ENCODE measurements around the gene DDX42.
"Not testable (repeated sequence)": the region's sequence is repeated elsewhere in the genome, so short reads cannot be mapped to it uniquely, and the experiment has no call there.

Gene DDX42

GRCh38 chr17:63785556-63785955, 11.6 kb downstream of the DDX42 start:
- H3K27me3 ChIP-seq (ENCODE audit: control insufficient read depth, insufficient read depth, low read length): no peaks in the 10 kb centered on the region
- no peaks in the 10 kb centered on the region for H3K4me1 ChIP-seq (ENCODE audit: control insufficient read depth, low read depth, low read length)
- H3K9me3 ChIP-seq (ENCODE audit: control insufficient read depth, low read depth, low read length): no peaks in the 10 kb centered on the region
- no peak overlapping the region for H3K9ac ChIP-seq (ENCODE audit: low read length)
- no peak overlapping the region for H3K4me3 ChIP-seq (ENCODE audit: low read length)
- H3K27ac ChIP-seq (ENCODE audit: low read length): no peak overlapping the region
- H3K36me3 ChIP-seq (ENCODE audit: control insufficient read depth, low read depth, low read length): peaks cover 54% of the 10 kb centered on the region

GRCh38 chr17:63786117-63786516, 12.1 kb downstream of the DDX42 start:
- Histone ChIP-seq H3K27ac (ENCODE audit: low read length) (no peak overlapping the region), H3K36me3 (ENCODE audit: control insufficient read depth, low read depth, low read length) (peaks cover 58% of the 10 kb centered on the region), H3K9me3 (ENCODE audit: control insufficient read depth, low read depth, low read length) (no peaks in the 10 kb centered on the region), H3K9ac (ENCODE audit: low read length) (no peak overlapping the region), H3K27me3 (ENCODE audit: control insufficient read depth, insufficient read depth, low read length) (no peaks in the 10 kb centered on the region), H3K4me3 (ENCODE audit: low read length) (no peak overlapping the region), H3K4me1 (ENCODE audit: control insufficient read depth, low read depth, low read length) (no peaks in the 10 kb centered on the region)

GRCh38 chr17:63786971-63787711, 13.2 kb downstream of the DDX42 start:
- Histone ChIP-seq H3K9me3 (ENCODE audit: control insufficient read depth, low read depth, low read length) (no peaks in the 10 kb centered on the region), H3K4me1 (ENCODE audit: control insufficient read depth, low read depth, low read length) (no peaks in the 10 kb centered on the region), H3K27me3 (ENCODE audit: control insufficient read depth, insufficient read depth, low read length) (no peaks in the 10 kb centered on the region), H3K27ac (ENCODE audit: low read length) (no peak overlapping the region), H3K4me3 (ENCODE audit: low read length) (no peak overlapping the region), H3K9ac (ENCODE audit: low read length) (no peak overlapping the region), H3K36me3 (ENCODE audit: control insufficient read depth, low read depth, low read length) (peaks cover 68% of the 10 kb centered on the region)

GRCh38 chr17:63790057-63790456, 16.1 kb downstream of the DDX42 start:
- H3K4me3 ChIP-seq (ENCODE audit: low read length): no peak overlapping the region
- peaks cover 88% of the 10 kb centered on the region for H3K36me3 ChIP-seq (ENCODE audit: control insufficient read depth, low read depth, low read length)
- H3K27me3 ChIP-seq (ENCODE audit: control insufficient read depth, insufficient read depth, low read length): no peaks in the 10 kb centered on the region
- H3K9me3 ChIP-seq (ENCODE audit: control insufficient read depth, low read depth, low read length): no peaks in the 10 kb centered on the region
- no peak overlapping the region for H3K27ac ChIP-seq (ENCODE audit: low read length)
- H3K9ac ChIP-seq (ENCODE audit: low read length): no peak overlapping the region
- no peaks in the 10 kb centered on the region for H3K4me1 ChIP-seq (ENCODE audit: control insufficient read depth, low read depth, low read length)

- no peak overlapping the region for H3K27ac ChIP-seq (ENCODE audit: low read length)
- H3K9me3 ChIP-seq (ENCODE audit: control insufficient read depth, low read depth, low read length): no peaks in the 10 kb centered on the region
- H3K4me3 ChIP-seq (ENCODE audit: low read length): no peak overlapping the region
- no peak overlapping the region for H3K9ac ChIP-seq (ENCODE audit: low read length)
- H3K4me1 ChIP-seq (ENCODE audit: control insufficient read depth, low read depth, low read length): no peaks in the 10 kb centered on the region
- peaks cover 95% of the 10 kb centered on the region for H3K36me3 ChIP-seq (ENCODE audit: control insufficient read depth, low read depth, low read length)
- no peaks in the 10 kb centered on the region for H3K27me3 ChIP-seq (ENCODE audit: control insufficient read depth, insufficient read depth, low read length)
Observed at GRCh38 chr17:63792055-63792729, 18.2 kb downstream of the DDX42 start.

GRCh38 chr17:63796375-63796774, 22.4 kb downstream of the DDX42 start:
- peaks cover 96% of the 10 kb centered on the region for H3K36me3 ChIP-seq (ENCODE audit: control insufficient read depth, low read depth, low read length)
- not testable (repeated sequence) for H3K4me1 ChIP-seq (ENCODE audit: control insufficient read depth, low read depth, low read length)

GRCh38 chr17:63798572-63799106, 24.7 kb downstream of the DDX42 start:
- Histone ChIP-seq H3K9me3 (ENCODE audit: control insufficient read depth, low read depth, low read length) (no peaks in the 10 kb centered on the region), H3K4me1 (ENCODE audit: control insufficient read depth, low read depth, low read length) (no peaks in the 10 kb centered on the region), H3K27me3 (ENCODE audit: control insufficient read depth, insufficient read depth, low read length) (no peaks in the 10 kb centered on the region), H3K27ac (ENCODE audit: low read length) (no peak overlapping the region), H3K36me3 (ENCODE audit: control insufficient read depth, low read depth, low read length) (peaks cover 94% of the 10 kb centered on the region), H3K9ac (ENCODE audit: low read length) (no peak overlapping the region), H3K4me3 (ENCODE audit: low read length) (no peak overlapping the region)

More at GRCh38 chr17:63796375-63796774, 22.4 kb downstream of the DDX42 start:
- H3K9ac ChIP-seq (ENCODE audit: low read length); H3K27me3 ChIP-seq (ENCODE audit: control insufficient read depth, insufficient read depth, low read length); H3K27ac ChIP-seq (ENCODE audit: low read length); H3K4me3 ChIP-seq (ENCODE audit: low read length); H3K9me3 ChIP-seq (ENCODE audit: control insufficient read depth, low read depth, low read length): not testable (repeated sequence)

- Histone ChIP-seq H3K9ac (ENCODE audit: low read length) (no peak overlapping the region), H3K9me3 (ENCODE audit: control insufficient read depth, low read depth, low read length) (no peaks in the 10 kb centered on the region), H3K4me3 (ENCODE audit: low read length) (no peak overlapping the region), H3K27ac (ENCODE audit: low read length) (no peak overlapping the region), H3K4me1 (ENCODE audit: control insufficient read depth, low read depth, low read length) (no peaks in the 10 kb centered on the region), H3K27me3 (ENCODE audit: control insufficient read depth, insufficient read depth, low read length) (no peaks in the 10 kb centered on the region), H3K36me3 (ENCODE audit: control insufficient read depth, low read depth, low read length) (peaks cover 91% of the 10 kb centered on the region)
Observed at GRCh38 chr17:63800783-63801182, 26.8 kb downstream of the DDX42 start.

GRCh38 chr17:63804328-63804727, 30.4 kb downstream of the DDX42 start:
- Histone ChIP-seq H3K27me3 (ENCODE audit: control insufficient read depth, insufficient read depth, low read length) (no peaks in the 10 kb centered on the region), H3K27ac (ENCODE audit: low read length) (no peak overlapping the region), H3K9ac (ENCODE audit: low read length) (no peak overlapping the region), H3K4me3 (ENCODE audit: low read length) (no peak overlapping the region), H3K36me3 (ENCODE audit: control insufficient read depth, low read depth, low read length) (peaks cover 93% of the 10 kb centered on the region), H3K9me3 (ENCODE audit: control insufficient read depth, low read depth, low read length) (no peaks in the 10 kb centered on the region), H3K4me1 (ENCODE audit: control insufficient read depth, low read depth, low read length) (no peaks in the 10 kb centered on the region)

GRCh38 chr17:63805591-63805990, 31.6 kb downstream of the DDX42 start:
- no peaks in the 10 kb centered on the region for H3K4me1 ChIP-seq (ENCODE audit: control insufficient read depth, low read depth, low read length)
- H3K9ac ChIP-seq (ENCODE audit: low read length): no peak overlapping the region
- H3K36me3 ChIP-seq (ENCODE audit: control insufficient read depth, low read depth, low read length): peaks cover 93% of the 10 kb centered on the region
- H3K27me3 ChIP-seq (ENCODE audit: control insufficient read depth, insufficient read depth, low read length): no peaks in the 10 kb centered on the region
- no peaks in the 10 kb centered on the region for H3K9me3 ChIP-seq (ENCODE audit: control insufficient read depth, low read depth, low read length)
- H3K4me3 ChIP-seq (ENCODE audit: low read length): no peak overlapping the region
- no peak overlapping the region for H3K27ac ChIP-seq (ENCODE audit: low read length)

GRCh38 chr17:63809970-63810369, 36.0 kb downstream of the DDX42 start:
- H3K9me3 ChIP-seq (ENCODE audit: control insufficient read depth, low read depth, low read length): no peaks in the 10 kb centered on the region
- no peak overlapping the region for H3K27ac ChIP-seq (ENCODE audit: low read length)

More at GRCh38 chr17:63809970-63810369, 36.0 kb downstream of the DDX42 start:
- Histone ChIP-seq H3K36me3 (ENCODE audit: control insufficient read depth, low read depth, low read length) (peaks cover 100% of the 10 kb centered on the region), H3K27me3 (ENCODE audit: control insufficient read depth, insufficient read depth, low read length) (no peaks in the 10 kb centered on the region), H3K9ac (ENCODE audit: low read length) (no peak overlapping the region), H3K4me3 (ENCODE audit: low read length) (no peak overlapping the region), H3K4me1 (ENCODE audit: control insufficient read depth, low read depth, low read length) (no peaks in the 10 kb centered on the region)

Measured in iPS-18a (cell line).